SW 1271 (cell line): ENCODE results near the gene ERCC2.

Source experiments
- DNase-seq, 2 experiments: peaks; one replicate each; lab custom pipeline; 2025; lab: John Stamatoyannopoulos, UW

ERCC2 gene

GRCh38 chr19:45401815-45402214 lies 31.4 kb upstream of the ERCC2 start:
- DNase-seq = no peak

GRCh38 chr19:45400192-45400591 lies 29.8 kb upstream of the ERCC2 start:
- DNase-seq = no peak

GRCh38 chr19:45395821-45396617 lies 25.6 kb upstream of the ERCC2 start:
- no peak for DNase-seq

GRCh38 chr19:45391871-45392665 lies 21.7 kb upstream of the ERCC2 start:
- DNase-seq = no peak

- DNase-seq = peak in 1 of 2 experiments; percentile 25
These were observed 21.0 kb upstream of the ERCC2 start for GRCh38 chr19:45391346-45391745.

- no peak for DNase-seq
These were observed 15.2 kb upstream of the ERCC2 start for GRCh38 chr19:45385392-45386221.

GRCh38 chr19:45382426-45382825 lies 12.1 kb upstream of the ERCC2 start:
- DNase-seq = no peak

- no peak for DNase-seq
These were observed 9.7 kb upstream of the ERCC2 start for GRCh38 chr19:45380107-45380506.

- peak in 1 of 2 experiments; percentile 76 for DNase-seq
These were observed 5.8 kb upstream of the ERCC2 start for GRCh38 chr19:45376045-45376724.

GRCh38 chr19:45368737-45369340 lies 1.5 kb downstream of the ERCC2 start:
- DNase-seq = no peak

- no peak for DNase-seq
These were observed 2.2 kb downstream of the ERCC2 start for GRCh38 chr19:45368127-45368526.

- DNase-seq = no peak
These were observed 5.7 kb downstream of the ERCC2 start for GRCh38 chr19:45364696-45365095.

- no peak for DNase-seq
These were observed 6.4 kb downstream of the ERCC2 start for GRCh38 chr19:45363861-45364459.

- DNase-seq = no peak
These were observed 8.1 kb downstream of the ERCC2 start for GRCh38 chr19:45362291-45362690.

- DNase-seq = no peak
These were observed 8.8 kb downstream of the ERCC2 start for GRCh38 chr19:45361608-45362007.

GRCh38 chr19:45358213-45358792 lies 12.1 kb downstream of the ERCC2 start:
- DNase-seq = no peak

- DNase-seq = no peak
These were observed 13.0 kb downstream of the ERCC2 start for GRCh38 chr19:45357445-45357783.

- no peak for DNase-seq
These were observed 13.5 kb downstream of the ERCC2 start for GRCh38 chr19:45356760-45357444.

GRCh38 chr19:45355910-45356309 lies 14.5 kb downstream of the ERCC2 start:
- no peak for DNase-seq

GRCh38 chr19:45355402-45355801 lies 15.0 kb downstream of the ERCC2 start:
- no peak for DNase-seq
